ENCODE data around the gene PCNX3.
A peak's percentile ranks its signal among the peaks of the same experiment; 100 is the strongest.

The PCNX3 gene

DNA sequence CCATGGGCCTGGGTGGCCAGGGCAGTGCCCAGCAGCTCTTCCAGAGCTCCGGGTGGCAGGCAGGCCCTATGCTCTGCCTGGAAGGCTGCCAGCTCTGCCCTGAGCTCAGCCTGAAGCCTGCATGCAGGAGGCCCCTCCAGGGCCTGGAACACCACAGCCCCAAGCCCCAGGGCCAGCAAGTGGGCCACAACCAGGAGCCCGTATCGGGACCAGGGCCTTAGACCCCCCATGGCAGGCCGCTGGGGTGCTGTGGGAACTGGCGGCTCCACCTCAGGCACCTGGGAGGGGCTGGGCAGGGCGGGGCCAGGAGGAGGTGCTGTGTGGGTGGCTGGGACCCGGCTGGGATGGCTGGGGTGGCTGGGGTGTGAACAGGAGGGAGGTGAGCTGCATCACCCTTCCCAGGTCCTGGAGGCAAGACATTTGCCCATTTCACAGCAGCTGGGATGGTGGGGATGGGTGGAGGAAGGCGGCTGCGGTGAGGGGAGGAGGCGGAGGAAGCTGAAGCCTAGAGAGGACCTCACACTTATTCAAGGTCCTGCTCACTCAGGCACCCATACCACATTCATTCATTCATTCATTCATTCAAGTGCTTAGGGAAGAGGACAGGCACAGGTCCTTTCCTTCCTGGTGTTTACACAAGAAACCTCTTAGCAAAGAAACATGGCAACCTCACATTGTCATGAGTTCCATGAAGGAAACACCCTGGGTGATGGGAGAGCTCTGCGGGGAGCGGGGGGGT lies 19.9 kb upstream of the PCNX3 start, which contains the start of gene KCNK7:
Gene KCNK7 (minus strand): TSS at position 258 of the 739 bp plus-strand sequence. CDS start 28 bp downstream, at position 230.
- POLR2A ChIA-PET (ENCODE audit: low non-redundant PET) = interaction anchor here (0.9 kb wide), 1 partner anchor 9 kb away, joined by 3 read pairs; no protein-coding TSS in a partner anchor
- peak within 1 kb of the TSS; percentile 67 for H3K27ac ChIP-seq
- no peak for DNase-seq (ENCODE audit: low spot score)
- TF ChIP-seq, protein P1, sequence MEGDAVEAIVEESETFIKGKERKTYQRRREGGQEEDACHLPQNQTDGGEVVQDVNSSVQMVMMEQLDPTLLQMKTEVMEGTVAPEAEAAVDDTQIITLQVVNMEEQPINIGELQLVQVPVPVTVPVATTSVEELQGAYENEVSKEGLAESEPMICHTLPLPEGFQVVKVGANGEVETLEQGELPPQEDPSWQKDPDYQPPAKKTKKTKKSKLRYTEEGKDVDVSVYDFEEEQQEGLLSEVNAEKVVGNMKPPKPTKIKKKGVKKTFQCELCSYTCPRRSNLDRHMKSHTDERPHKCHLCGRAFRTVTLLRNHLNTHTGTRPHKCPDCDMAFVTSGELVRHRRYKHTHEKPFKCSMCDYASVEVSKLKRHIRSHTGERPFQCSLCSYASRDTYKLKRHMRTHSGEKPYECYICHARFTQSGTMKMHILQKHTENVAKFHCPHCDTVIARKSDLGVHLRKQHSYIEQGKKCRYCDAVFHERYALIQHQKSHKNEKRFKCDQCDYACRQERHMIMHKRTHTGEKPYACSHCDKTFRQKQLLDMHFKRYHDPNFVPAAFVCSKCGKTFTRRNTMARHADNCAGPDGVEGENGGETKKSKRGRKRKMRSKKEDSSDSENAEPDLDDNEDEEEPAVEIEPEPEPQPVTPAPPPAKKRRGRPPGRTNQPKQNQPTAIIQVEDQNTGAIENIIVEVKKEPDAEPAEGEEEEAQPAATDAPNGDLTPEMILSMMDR (conservative IDR thresholded peaks at IDR 0.05; ENCODE audit: low read depth) = no peak
- CTCF ChIA-PET = interaction anchor here (0.5 kb wide), 1 partner anchor 109 kb away, joined by 4 read pairs; no protein-coding TSS in a partner anchor

DNA sequence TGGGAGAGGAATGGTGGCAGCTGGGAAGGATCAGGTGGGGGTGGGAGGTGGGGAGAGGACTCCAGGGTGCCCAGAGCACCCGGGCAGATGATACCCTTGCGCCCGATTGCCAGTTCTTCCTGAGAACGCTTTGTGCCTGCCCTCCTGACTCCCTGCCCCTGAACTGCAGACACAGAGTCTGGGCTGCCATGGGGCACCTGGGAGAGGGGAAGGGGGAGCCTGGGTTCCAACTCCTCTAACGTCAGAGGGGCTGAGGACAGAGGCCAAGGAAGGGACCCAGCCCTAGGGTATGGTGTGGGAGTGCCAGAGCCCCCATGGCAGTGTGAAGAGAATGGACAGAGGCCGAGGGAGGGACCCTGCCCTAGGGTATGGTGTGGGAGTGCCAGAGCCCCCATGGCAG lies 19.1 kb upstream of the PCNX3 start:
- TF ChIP-seq, protein P1 (conservative IDR thresholded peaks at IDR 0.05; ENCODE audit: low read depth) = no peak
- no peak for DNase-seq (ENCODE audit: low spot score)
- ChIA-PET CTCF (interaction anchor here (0.5 kb wide), 1 partner anchor 70 kb away, joined by 3 read pairs; no protein-coding TSS in a partner anchor), POLR2A (ENCODE audit: low non-redundant PET) (interaction anchor here (0.9 kb wide), 1 partner anchor 8 kb away, joined by 3 read pairs; no protein-coding TSS in a partner anchor)
- H3K27ac ChIP-seq = no peak overlapping the region; the same call in 1 of the 2 replicates

DNA sequence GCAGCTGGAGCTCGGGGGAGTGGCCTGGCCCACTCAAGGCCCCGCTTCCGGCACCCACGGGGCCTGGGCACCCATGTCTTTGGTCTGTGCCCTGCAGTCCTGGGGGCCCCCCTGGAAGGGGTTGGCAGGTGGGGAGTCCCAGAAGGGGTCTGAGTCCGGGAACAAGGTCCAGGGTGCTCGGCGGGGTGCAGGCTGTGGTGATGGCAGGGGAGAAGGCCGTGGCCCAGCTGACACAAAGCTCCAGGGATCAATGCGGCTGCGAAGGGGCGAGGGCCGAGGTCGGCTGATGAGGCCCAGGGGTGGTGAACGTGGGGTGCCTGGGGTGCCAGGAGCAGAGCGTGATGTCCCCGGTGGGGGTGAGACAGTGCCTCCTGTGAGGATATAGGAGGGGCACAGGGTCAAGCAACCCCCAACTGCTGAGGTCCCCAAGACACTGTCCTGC lies 17.3 kb upstream of the PCNX3 start:
- TF ChIP-seq, protein P1 (conservative IDR thresholded peaks at IDR 0.05; ENCODE audit: low read depth) = no peak
- ChIA-PET CTCF (interaction anchor here (0.6 kb wide), 1 partner anchor 11 kb away, joined by 3 read pairs; no protein-coding TSS in a partner anchor), POLR2A (ENCODE audit: low non-redundant PET) (no interaction called here)
- DNase-seq (ENCODE audit: low spot score) = no peak
- H3K27ac ChIP-seq = peak overlapping the region; percentile 11; the same call in 1 of the 2 replicates

DNA sequence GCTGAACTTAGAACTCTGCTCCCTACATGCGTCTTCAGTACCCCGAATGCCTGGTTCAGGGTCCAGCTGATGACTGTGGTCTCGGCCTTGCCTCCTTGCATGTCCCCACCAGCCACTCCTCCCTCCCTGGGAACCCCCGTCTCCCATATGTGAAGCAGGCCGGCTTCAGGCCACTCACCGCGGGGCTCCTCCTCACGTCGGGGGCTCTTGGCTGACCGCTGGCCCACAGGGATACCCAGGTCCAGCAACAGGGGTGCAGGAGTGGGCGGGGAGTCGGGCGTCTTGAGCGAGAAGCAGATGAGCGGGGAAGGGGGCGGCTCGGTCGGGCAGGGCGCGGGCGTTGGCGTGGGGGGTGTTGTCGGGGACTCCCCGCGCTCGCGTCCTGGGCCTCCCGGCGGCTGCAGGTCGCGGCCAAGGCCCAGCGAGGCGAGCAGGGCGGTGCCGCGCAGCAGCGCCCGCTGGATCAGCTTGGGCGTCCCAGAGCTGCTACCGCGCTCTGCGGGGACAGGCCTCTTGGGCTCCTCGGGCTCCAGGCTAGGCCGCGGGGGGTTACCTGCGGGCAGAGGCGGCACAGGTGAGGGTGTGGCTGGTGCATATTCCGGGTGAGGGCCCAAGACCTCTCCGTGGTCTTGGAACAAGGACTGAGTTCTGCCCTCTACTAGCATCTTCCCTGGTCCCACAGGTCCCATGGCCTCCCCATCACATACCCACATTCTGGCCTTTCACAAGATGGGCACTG lies 16.2 kb upstream of the PCNX3 start:
- TF ChIP-seq, protein P1 (conservative IDR thresholded peaks at IDR 0.05; ENCODE audit: low read depth) = no peak
- DNase-seq (ENCODE audit: low spot score) = no peak
- POLR2A ChIA-PET (ENCODE audit: low non-redundant PET) = no interaction called here
- H3K27ac ChIP-seq = no peak overlapping the region
- CTCF ChIA-PET = interaction anchor here (0.6 to 0.7 kb wide), 2 partner anchors 16 to 44 kb away, joined by 3 read pairs; partner anchors contain the start of gene PCNX3

DNA sequence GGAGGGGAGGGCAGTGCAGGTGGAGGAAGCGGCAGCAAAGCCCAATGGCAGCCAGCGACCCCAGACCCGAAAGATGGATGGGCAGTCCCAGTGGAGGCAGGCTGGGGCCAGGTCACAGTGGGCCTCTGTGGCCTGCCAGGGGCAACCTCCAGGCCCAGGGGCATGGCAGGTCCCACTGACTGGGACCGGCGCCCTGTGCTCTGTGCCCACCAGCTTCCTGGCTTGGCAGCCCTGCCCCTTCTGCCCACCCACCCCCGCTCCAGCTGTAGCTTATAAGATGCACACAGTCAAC lies 15.7 kb upstream of the PCNX3 start:
- POLR2A ChIA-PET (ENCODE audit: low non-redundant PET) = no interaction called here
- 0 out of 2 replicates have a peak overlapping the region, but pooled peaks have one; percentile 9 for H3K27ac ChIP-seq
- no peak for DNase-seq (ENCODE audit: low spot score)
- CTCF ChIA-PET = interaction anchor here (0.6 kb wide), 1 partner anchor 44 kb away, joined by 3 read pairs; no protein-coding TSS in a partner anchor
- TF ChIP-seq, protein P1 (conservative IDR thresholded peaks at IDR 0.05; ENCODE audit: low read depth) = no peak

DNA sequence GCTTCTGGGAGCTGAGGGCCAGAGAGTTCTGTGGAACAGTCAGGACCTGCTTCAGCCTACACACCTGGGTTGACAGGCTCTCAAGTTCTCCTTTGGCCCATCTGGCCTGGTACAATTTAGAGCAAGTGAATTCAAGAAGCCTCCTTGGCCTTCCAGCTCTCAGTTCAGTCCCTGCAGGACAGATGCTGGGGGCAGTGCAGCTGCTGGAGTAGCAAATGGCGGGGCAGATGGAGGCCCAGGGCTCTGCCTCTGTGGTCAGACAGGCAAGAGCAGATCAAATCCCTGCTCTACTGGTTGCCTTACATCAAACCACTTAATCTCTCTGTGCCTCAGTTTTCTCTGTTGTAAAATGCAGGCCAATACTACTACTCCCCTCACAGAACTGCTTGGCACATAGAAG lies 11.3 kb upstream of the PCNX3 start:
- TF ChIP-seq, protein P1 (conservative IDR thresholded peaks at IDR 0.05; ENCODE audit: low read depth) = no peak
- H3K27ac ChIP-seq = peak overlapping the region; percentile 17; the same call in 1 of the 2 replicates
- CTCF ChIA-PET = interaction anchor here (1.3 kb wide), 1 partner anchor 10 kb away, joined by 4 read pairs; no protein-coding TSS in a partner anchor
- DNase-seq (ENCODE audit: low spot score) = no peak
- POLR2A ChIA-PET (ENCODE audit: low non-redundant PET) = interaction anchor here (0.6 kb wide), 1 partner anchor 448 kb away, joined by 5 read pairs; the partner anchor contains the start of gene SF3B2

Data from RWPE1 (cell line).